ENCODE data around the gene CPN2. TPM values are rescaled to one million over a fixed set of nuclear protein-coding genes. Genes with fewer than 3 reads are reported as not detected.

The CPN2 gene
- total RNA-seq, 1 experiment from 2014 or later: 0.09 TPM

GRCh38 chr3:194336601-194337355 is 14.3 kb downstream of the CPN2 start (continued):
- TF ChIP-seq ATF1 (CRISPR knock-in tag; IDR thresholded peaks at IDR 0.05): no peak
- TF ChIP-seq ATF6 (CRISPR knock-in tag; IDR thresholded peaks at IDR 0.05): no peak
- TF ChIP-seq, protein P1, sequence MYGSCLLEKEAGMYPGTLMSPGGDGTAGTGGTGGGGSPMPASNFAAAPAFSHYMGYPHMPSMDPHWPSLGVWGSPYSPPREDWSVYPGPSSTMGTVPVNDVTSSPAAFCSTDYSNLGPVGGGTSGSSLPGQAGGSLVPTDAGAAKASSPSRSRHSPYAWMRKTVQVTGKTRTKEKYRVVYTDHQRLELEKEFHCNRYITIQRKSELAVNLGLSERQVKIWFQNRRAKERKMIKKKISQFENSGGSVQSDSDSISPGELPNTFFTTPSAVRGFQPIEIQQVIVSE (CRISPR knock-in tag; IDR thresholded peaks at IDR 0.05; ENCODE audit: borderline replicate concordance): no peak
- TF ChIP-seq KAT7 (CRISPR knock-in tag; IDR thresholded peaks at IDR 0.05; ENCODE audit: borderline replicate concordance): no peak
- no peak for TF ChIP-seq NFATC4 (CRISPR knock-in tag; IDR thresholded peaks at IDR 0.05)
- no peak for TF ChIP-seq TCF7 (CRISPR knock-in tag; IDR thresholded peaks at IDR 0.05; ENCODE audit: low read depth)
- no peak for TF ChIP-seq NR1H2 (CRISPR knock-in tag; IDR thresholded peaks at IDR 0.05)

DNA sequence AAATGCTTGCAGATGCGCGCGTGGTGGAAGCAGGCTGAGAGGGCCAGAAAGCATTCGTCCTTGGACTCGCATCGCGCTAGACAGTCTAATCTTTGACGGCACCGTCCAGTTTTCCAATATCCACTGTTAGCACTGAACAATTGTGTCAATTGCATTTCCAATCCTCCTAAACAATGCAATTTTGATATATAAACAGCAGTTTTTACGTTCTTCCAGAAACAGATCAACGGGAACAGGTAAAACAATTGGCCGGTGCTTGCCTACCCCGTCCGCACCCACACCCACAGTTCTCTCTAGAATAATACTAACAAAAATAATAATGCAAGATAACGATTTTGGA is 17.2 kb downstream of the CPN2 start:
- ChIA-PET CTCF (interaction anchor here (0.6 to 4.2 kb wide), 19 partner anchors 9 to 262 kb away, joined by 3 to 37 read pairs (median 5); partner anchors contain the start of genes CPN2 and GP5), POLR2A (no interaction called here)
- DNase-seq (ENCODE audit: low spot score): no peak
- Mint-ChIP-seq H3K27ac (no peak overlapping the region), H3K4me3 (peak overlapping the region; percentile 69), H3K9me3 (no peaks in the 10 kb centered on the region), H3K4me1 (peaks cover 33% of the 10 kb centered on the region), H3K27me3 (ENCODE audit: low read depth) (peaks cover 34% of the 10 kb centered on the region), H3K36me3 (no peaks in the 10 kb centered on the region)
- TF ChIP-seq ZBTB21 (CRISPR knock-in tag; IDR thresholded peaks at IDR 0.05; ENCODE audit: borderline replicate concordance): 0 out of 2 replicates have a peak, but pooled peaks have one; percentile 10
- TF ChIP-seq ZNF423 (CRISPR knock-in tag; IDR thresholded peaks at IDR 0.05): no peak
- TF ChIP-seq ATF6 (CRISPR knock-in tag; IDR thresholded peaks at IDR 0.05): no peak
- no peak for ATAC-seq

DNA sequence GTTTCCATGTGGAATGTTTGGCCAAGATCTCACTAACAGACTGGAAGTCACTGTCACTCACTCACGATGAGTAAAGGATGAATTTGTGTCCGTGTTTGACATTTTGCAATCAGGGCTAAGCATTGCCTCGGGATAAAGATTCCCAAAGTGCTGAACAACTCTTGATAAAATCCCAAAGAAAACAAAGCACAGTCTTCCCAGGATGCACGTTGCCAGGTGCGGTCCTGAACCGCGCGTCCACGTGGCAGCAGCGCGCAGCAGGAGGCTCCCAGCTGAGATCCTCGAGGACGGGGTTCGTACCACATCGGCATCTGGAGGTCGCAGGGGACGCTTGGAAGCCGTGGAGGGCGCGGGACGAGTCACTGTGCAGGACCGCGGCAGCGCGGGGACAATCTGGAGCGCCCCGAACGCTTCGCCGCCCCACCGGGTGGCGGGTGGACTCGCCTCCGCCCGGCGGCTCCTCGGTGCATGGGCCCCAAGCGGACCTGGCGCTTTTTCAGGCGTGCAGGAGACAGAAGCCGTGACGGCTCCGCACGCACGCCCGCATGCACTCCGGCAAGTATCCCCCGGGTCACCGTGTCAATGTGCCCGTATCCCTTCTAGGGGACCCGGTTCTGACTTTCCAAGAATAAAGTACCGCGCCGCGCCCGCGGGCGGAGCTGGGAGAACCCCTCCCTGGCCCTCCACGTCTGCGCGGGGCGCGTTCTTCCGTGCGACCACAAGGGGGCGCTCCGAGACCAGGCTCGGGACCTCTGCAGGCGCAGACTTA is 17.7 kb downstream of the CPN2 start:
- H3K27ac Mint-ChIP-seq: no peak overlapping the region
- H3K36me3 Mint-ChIP-seq: no peaks in the 10 kb centered on the region
- CTCF ChIA-PET: interaction anchor here (0.5 to 4.2 kb wide), 23 partner anchors 9 to 263 kb away, joined by 3 to 37 read pairs (median 4); partner anchors contain the start of genes CPN2 and GP5
- ATAC-seq (peak; percentile 87), DNase-seq (ENCODE audit: low spot score) (peak; percentile 95)
- POLR2A ChIA-PET: no interaction called here
- peaks cover 38% of the 10 kb centered on the region for H3K4me1 Mint-ChIP-seq
- H3K4me3 Mint-ChIP-seq: peak overlapping the region; percentile 69
- H3K27me3 Mint-ChIP-seq (ENCODE audit: low read depth): peaks cover 34% of the 10 kb centered on the region
- no peaks in the 10 kb centered on the region for H3K9me3 Mint-ChIP-seq
- TF ChIP-seq ETV6 (CRISPR knock-in tag; IDR thresholded peaks at IDR 0.05) (peak; percentile 50; the same call in 1 of the 2 replicates), ZNF532 (CRISPR knock-in tag; IDR thresholded peaks at IDR 0.05; ENCODE audit: borderline replicate concordance) (no peak), GABPB1 (CRISPR knock-in tag; IDR thresholded peaks at IDR 0.05) (peak; percentile 87), JUN (CRISPR knock-in tag; IDR thresholded peaks at IDR 0.05) (no peak; the same call in 1 of the 2 replicates), FOXP1 (CRISPR knock-in tag; IDR thresholded peaks at IDR 0.05; ENCODE audit: borderline replicate concordance) (peak; percentile 92; the same call in 1 of the 2 replicates), TP53 (CRISPR knock-in tag; IDR thresholded peaks at IDR 0.05) (no peak; the same call in 1 of the 2 replicates)
- TF ChIP-seq, protein P2, sequence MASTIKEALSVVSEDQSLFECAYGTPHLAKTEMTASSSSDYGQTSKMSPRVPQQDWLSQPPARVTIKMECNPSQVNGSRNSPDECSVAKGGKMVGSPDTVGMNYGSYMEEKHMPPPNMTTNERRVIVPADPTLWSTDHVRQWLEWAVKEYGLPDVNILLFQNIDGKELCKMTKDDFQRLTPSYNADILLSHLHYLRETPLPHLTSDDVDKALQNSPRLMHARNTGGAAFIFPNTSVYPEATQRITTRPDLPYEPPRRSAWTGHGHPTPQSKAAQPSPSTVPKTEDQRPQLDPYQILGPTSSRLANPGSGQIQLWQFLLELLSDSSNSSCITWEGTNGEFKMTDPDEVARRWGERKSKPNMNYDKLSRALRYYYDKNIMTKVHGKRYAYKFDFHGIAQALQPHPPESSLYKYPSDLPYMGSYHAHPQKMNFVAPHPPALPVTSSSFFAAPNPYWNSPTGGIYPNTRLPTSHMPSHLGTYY (CRISPR knock-in tag; IDR thresholded peaks at IDR 0.05): no peak

Measured in WTC11 (cell line).